HG02981 (cell line): ENCODE data around the gene SEMA4D.

Experiments used
- ATAC-seq: cut with Tn5 transposase; IDR thresholded peaks from one replicate; pipeline ENCODE4 v1.9.1; 2021; ENCODE audit warnings: mild to moderate bottlenecking, moderate library complexity; ENCODE audit not compliant: unreplicated experiment

The SEMA4D gene

GRCh38 chr9:89528540-89528939 lies 30.6 kb upstream of the SEMA4D start:
- ATAC-seq = no peak

- no peak for ATAC-seq
These were observed 30.2 kb upstream of the SEMA4D start for GRCh38 chr9:89528131-89528530.

- no peak for ATAC-seq
These were observed 29.2 kb upstream of the SEMA4D start for GRCh38 chr9:89527084-89527483.

GRCh38 chr9:89526667-89527066 lies 28.8 kb upstream of the SEMA4D start:
- no peak for ATAC-seq

GRCh38 chr9:89525446-89526374 lies 27.8 kb upstream of the SEMA4D start:
- no peak for ATAC-seq

GRCh38 chr9:89524963-89525362 lies 27.1 kb upstream of the SEMA4D start:
- no peak for ATAC-seq

GRCh38 chr9:89523948-89524347 lies 26.0 kb upstream of the SEMA4D start:
- no peak for ATAC-seq

GRCh38 chr9:89522959-89523285 lies 25.0 kb upstream of the SEMA4D start:
- ATAC-seq = peak; percentile 3

- ATAC-seq = peak; percentile 93
These were observed 24.5 kb upstream of the SEMA4D start for GRCh38 chr9:89522261-89522958.

- ATAC-seq = no peak
These were observed 21.5 kb upstream of the SEMA4D start for GRCh38 chr9:89519366-89519805.

- ATAC-seq = no peak
These were observed 20.8 kb upstream of the SEMA4D start for GRCh38 chr9:89518466-89519365.

GRCh38 chr9:89515416-89515815 lies 17.5 kb upstream of the SEMA4D start:
- no peak for ATAC-seq

- ATAC-seq = no peak
These were observed 17.0 kb upstream of the SEMA4D start for GRCh38 chr9:89514956-89515355.

GRCh38 chr9:89514337-89514736 lies 16.4 kb upstream of the SEMA4D start:
- ATAC-seq = no peak

- no peak for ATAC-seq
These were observed 15.9 kb upstream of the SEMA4D start for GRCh38 chr9:89513837-89514236.

- ATAC-seq = no peak
These were observed 14.5 kb upstream of the SEMA4D start for GRCh38 chr9:89512382-89512781.

GRCh38 chr9:89508951-89509615 lies 11.2 kb upstream of the SEMA4D start:
- no peak for ATAC-seq

GRCh38 chr9:89505911-89506310 lies 8.0 kb upstream of the SEMA4D start:
- ATAC-seq = no peak

GRCh38 chr9:89505048-89505447 lies 7.1 kb upstream of the SEMA4D start:
- no peak for ATAC-seq

GRCh38 chr9:89502671-89503070 lies 4.8 kb upstream of the SEMA4D start:
- ATAC-seq = no peak
